ENCODE results near the gene TERT.

Gene TERT

GRCh38 chr5:1317921-1318565 lies 23.2 kb upstream of the TERT start:
- peak; percentile 43 for DNase-seq

- peak; percentile 45 for DNase-seq
Measured at GRCh38 chr5:1316588-1317340, 21.9 kb upstream of the TERT start.

GRCh38 chr5:1315709-1316587 lies 21.1 kb upstream of the TERT start:
- DNase-seq = peak; percentile 48

- DNase-seq = no peak
Measured at GRCh38 chr5:1315018-1315708, 20.3 kb upstream of the TERT start.

- peak; percentile 35 for DNase-seq
Measured at GRCh38 chr5:1314564-1314982, 19.7 kb upstream of the TERT start.

- peak; percentile 44 for DNase-seq
Measured at GRCh38 chr5:1312993-1313833, 18.3 kb upstream of the TERT start.

- DNase-seq = peak; percentile 22
Measured at GRCh38 chr5:1312206-1312605, 17.3 kb upstream of the TERT start.

GRCh38 chr5:1311439-1312055 lies 16.7 kb upstream of the TERT start:
- peak; percentile 16 for DNase-seq

- peak; percentile 14 for DNase-seq
Measured at GRCh38 chr5:1310118-1310517, 15.2 kb upstream of the TERT start.

- no peak for DNase-seq
Measured at GRCh38 chr5:1304033-1304432, 9.2 kb upstream of the TERT start.

GRCh38 chr5:1302258-1302657 lies 7.4 kb upstream of the TERT start:
- no peak for DNase-seq

- peak; percentile 41 for DNase-seq
Measured at GRCh38 chr5:1300581-1301083, 5.8 kb upstream of the TERT start.

- peak; percentile 32 for DNase-seq
Measured at GRCh38 chr5:1299961-1300360, 5.1 kb upstream of the TERT start.

- DNase-seq = no peak
Measured at GRCh38 chr5:1299511-1299850, 4.6 kb upstream of the TERT start.

GRCh38 chr5:1298723-1299510 lies 4.0 kb upstream of the TERT start:
- DNase-seq = peak; percentile 43

GRCh38 chr5:1298067-1298551 lies 3.2 kb upstream of the TERT start:
- peak; percentile 30 for DNase-seq

- no peak for DNase-seq
Measured at GRCh38 chr5:1297243-1297642, 2.4 kb upstream of the TERT start.

- DNase-seq = no peak
Measured at GRCh38 chr5:1295650-1296037, 776 bp upstream of the TERT start.

- DNase-seq = peak; percentile 58
Measured at GRCh38 chr5:1294206-1294834, 548 bp downstream of the TERT start.
